ENCODE measurements around the gene HDHD5. TPM values are rescaled to one million over a fixed set of nuclear protein-coding genes. Genes with fewer than 3 reads are reported as not detected.

The HDHD5 gene
- total RNA-seq, 1 experiment from 2014 or later, result 37.2 TPM

DNA sequence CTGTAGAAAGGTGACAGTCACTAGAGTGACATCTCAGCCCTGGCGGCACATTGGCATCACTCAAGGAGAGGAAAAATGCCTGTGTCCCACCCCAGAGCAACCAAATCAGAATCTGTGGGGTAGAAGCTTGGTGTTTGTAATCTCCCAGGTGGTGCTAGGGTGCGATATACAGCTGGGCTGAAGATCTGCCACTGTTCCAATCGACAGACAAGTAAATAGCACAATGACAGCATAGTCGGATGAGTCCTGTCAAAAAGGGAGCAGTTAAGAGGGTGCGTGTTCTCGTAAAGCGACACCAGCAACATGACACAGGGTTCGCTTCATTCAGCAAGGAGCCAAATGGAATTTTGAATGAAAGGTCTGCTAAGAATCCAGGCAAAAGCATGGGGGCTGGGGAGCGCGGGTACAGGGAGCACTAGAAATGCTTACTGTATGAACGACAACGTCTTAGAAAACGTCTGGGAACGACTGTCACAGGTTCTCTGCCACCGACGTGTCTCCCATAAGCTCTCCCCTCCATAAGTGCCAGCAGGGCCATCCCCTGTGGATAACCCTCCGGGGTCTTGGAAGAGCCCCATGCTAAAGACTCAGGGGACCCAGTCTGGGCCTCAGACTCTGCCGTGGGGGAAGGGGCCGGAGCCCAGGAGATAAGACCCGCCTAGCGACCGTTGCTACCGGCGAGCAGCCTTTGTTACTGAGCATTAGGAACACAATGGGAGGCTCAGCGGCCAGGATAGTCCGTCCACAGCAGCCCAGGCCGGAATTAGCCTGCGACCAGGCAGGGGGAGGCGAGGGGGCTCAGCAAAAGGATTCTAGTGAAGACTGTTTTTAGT is 39.3 kb upstream of the HDHD5 start:
- H3K27me3 ChIP-seq (ENCODE audit: control insufficient read depth, insufficient read depth, low read length), result no peaks in the 10 kb centered on the region
- BruUV-seq (replicated peaks), result no TSS peak
- intact Hi-C loops (cut with micrococcal nuclease; ENCODE audit: unreplicated experiment), result no loop called here
- POLR2A ChIA-PET, result no interaction called here
- H3K4me1 ChIP-seq (ENCODE audit: control insufficient read depth, insufficient read depth, low read length), result no peaks in the 10 kb centered on the region
- DNase-seq (ENCODE audit: low read depth, low spot score), result no peak
- TF ChIP-seq TCF7L2 (IDR thresholded peaks at IDR 0.05; ENCODE audit: low read depth, low read length), result no peak
- no peak for TF ChIP-seq SIN3A (IDR thresholded peaks at IDR 0.05; ENCODE audit: borderline replicate concordance, insufficient read depth, low read depth, low read length)
- no peak for TF ChIP-seq CTCF (IDR thresholded peaks at IDR 0.05)
- TF ChIP-seq, protein P1, sequence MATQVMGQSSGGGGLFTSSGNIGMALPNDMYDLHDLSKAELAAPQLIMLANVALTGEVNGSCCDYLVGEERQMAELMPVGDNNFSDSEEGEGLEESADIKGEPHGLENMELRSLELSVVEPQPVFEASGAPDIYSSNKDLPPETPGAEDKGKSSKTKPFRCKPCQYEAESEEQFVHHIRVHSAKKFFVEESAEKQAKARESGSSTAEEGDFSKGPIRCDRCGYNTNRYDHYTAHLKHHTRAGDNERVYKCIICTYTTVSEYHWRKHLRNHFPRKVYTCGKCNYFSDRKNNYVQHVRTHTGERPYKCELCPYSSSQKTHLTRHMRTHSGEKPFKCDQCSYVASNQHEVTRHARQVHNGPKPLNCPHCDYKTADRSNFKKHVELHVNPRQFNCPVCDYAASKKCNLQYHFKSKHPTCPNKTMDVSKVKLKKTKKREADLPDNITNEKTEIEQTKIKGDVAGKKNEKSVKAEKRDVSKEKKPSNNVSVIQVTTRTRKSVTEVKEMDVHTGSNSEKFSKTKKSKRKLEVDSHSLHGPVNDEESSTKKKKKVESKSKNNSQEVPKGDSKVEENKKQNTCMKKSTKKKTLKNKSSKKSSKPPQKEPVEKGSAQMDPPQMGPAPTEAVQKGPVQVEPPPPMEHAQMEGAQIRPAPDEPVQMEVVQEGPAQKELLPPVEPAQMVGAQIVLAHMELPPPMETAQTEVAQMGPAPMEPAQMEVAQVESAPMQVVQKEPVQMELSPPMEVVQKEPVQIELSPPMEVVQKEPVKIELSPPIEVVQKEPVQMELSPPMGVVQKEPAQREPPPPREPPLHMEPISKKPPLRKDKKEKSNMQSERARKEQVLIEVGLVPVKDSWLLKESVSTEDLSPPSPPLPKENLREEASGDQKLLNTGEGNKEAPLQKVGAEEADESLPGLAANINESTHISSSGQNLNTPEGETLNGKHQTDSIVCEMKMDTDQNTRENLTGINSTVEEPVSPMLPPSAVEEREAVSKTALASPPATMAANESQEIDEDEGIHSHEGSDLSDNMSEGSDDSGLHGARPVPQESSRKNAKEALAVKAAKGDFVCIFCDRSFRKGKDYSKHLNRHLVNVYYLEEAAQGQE (IDR thresholded peaks at IDR 0.05; ENCODE audit: insufficient read depth in 1 of 2, low read depth in 2 of 2, low read length in 1 of 2), result no peak
- no peak for TF ChIP-seq POLR2AphosphoS5 (IDR thresholded peaks at IDR 0.05; ENCODE audit: low read depth, low read length)
- no peak overlapping the region for H3K4me3 ChIP-seq (ENCODE audit: low read depth in 2 of 2, low read length in 2 of 2)
- no peak for ATAC-seq
- H3K36me3 ChIP-seq (ENCODE audit: control insufficient read depth, insufficient read depth, low read length), result no peaks in the 10 kb centered on the region
- no peak overlapping the region for H3K27ac ChIP-seq (ENCODE audit: low read length)
- H3K9me3 ChIP-seq (ENCODE audit: control insufficient read depth, insufficient read depth, low read depth, low read length), result no peaks in the 10 kb centered on the region
- CTCF ChIA-PET, result no interaction called here
- in situ Hi-C loops (cut with HindIII; ENCODE audit: low pct_unique_long_range_greater_than_20kb, low sequenced_read_pairs), result no loop called here

DNA sequence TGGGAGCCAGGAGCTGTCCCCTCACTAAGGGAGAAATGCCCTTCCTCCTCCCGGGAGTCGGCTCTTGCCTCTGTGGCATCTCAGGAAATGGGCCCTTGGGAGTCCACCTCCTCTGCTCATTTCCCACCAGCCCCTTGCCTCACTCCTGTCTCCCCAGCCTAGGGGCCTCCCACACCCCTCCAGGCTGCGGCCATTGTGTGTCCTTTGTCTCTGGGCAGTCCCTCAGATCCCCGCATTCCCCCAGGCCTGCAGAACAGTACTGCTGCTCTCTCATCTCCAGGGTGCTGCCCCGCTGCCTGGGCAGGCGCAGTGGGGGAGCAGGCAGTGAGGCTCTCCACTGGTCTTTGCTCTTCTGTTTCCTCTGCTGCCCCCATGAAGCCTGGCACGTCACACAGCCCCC is 35.1 kb upstream of the HDHD5 start:
- Histone ChIP-seq H3K4me1 (ENCODE audit: control insufficient read depth, insufficient read depth, low read length) (no peaks in the 10 kb centered on the region), H3K36me3 (ENCODE audit: control insufficient read depth, insufficient read depth, low read length) (no peaks in the 10 kb centered on the region), H3K4me3 (ENCODE audit: low read depth in 2 of 2, low read length in 2 of 2) (no peak overlapping the region), H3K9me3 (ENCODE audit: control insufficient read depth, insufficient read depth, low read depth, low read length) (no peaks in the 10 kb centered on the region), H3K27me3 (ENCODE audit: control insufficient read depth, insufficient read depth, low read length) (no peaks in the 10 kb centered on the region), H3K27ac (ENCODE audit: low read length) (no peak overlapping the region)
- DNase-seq (ENCODE audit: low read depth, low spot score), result no peak
- CTCF ChIA-PET, result no interaction called here
- in situ Hi-C loops (cut with HindIII; ENCODE audit: low pct_unique_long_range_greater_than_20kb, low sequenced_read_pairs), result no loop called here
- TF ChIP-seq SIN3A (IDR thresholded peaks at IDR 0.05; ENCODE audit: borderline replicate concordance, insufficient read depth, low read depth, low read length) (no peak), POLR2AphosphoS5 (IDR thresholded peaks at IDR 0.05; ENCODE audit: low read depth, low read length) (no peak), TCF7L2 (IDR thresholded peaks at IDR 0.05; ENCODE audit: low read depth, low read length) (no peak), CTCF (IDR thresholded peaks at IDR 0.05) (no peak)
- TF ChIP-seq, protein P1 (IDR thresholded peaks at IDR 0.05; ENCODE audit: insufficient read depth in 1 of 2, low read depth in 2 of 2, low read length in 1 of 2), result no peak
- intact Hi-C loops (cut with micrococcal nuclease; ENCODE audit: unreplicated experiment), result no loop called here
- ATAC-seq, result no peak
- no TSS peak for BruUV-seq (replicated peaks)
- POLR2A ChIA-PET, result no interaction called here

Data from Panc1 (cell line).